H1 (cell line): ENCODE results near the gene SLC1A6. TPM values are rescaled to one million over a fixed set of nuclear protein-coding genes. Genes with fewer than 3 reads are reported as not detected.

Experiments
- CTCF ChIA-PET: fragments of 300-600 bp; sonication (Branson Sonifier 250); formaldehyde crosslinking; loops from one replicate; lab custom pipeline; 2021; ENCODE audit not compliant: partially characterized antibody; lab: Charles Lee
- POLR2A ChIA-PET: fragments of 300-600 bp; sonication (Branson Sonifier 250); formaldehyde crosslinking; loops from one replicate; lab custom pipeline; 2021; ENCODE audit warnings: inconsistent platforms; ENCODE audit not compliant: partially characterized antibody; lab: Charles Lee
- DNase-seq, 2 experiments: peaks; one replicate each; pipeline versions ENCODE4 v3.0.0 to v3.0.0-alpha.2; 2010 to 2022; ENCODE audit warnings: low spot score in 2 of 2, low read depth in 1 of 2, mixed read lengths in 1 of 2
- FAIRE-seq: peaks from 2 replicates; lab custom pipeline; 2011; peaks lifted over from hg19 to GRCh38; lab: Jason Lieb, UNC
- H2AFZ ChIP-seq: 2 replicates; pipeline ENCODE4 v1.8.1; 2012; ENCODE audit warnings: low read length, inconsistent platforms
- H2AK5ac ChIP-seq: 2 replicates; pipeline ENCODE4 v1.6.1; 2013; ENCODE audit warnings: low read depth, low read length
- H2BK120ac ChIP-seq: replicated peaks from 2 replicates; pipeline ENCODE3; 2013; ENCODE audit warnings: low read depth, low read length, inconsistent platforms
- H2BK12ac ChIP-seq: 2 replicates; pipeline ENCODE4 v1.6.1; 2013; ENCODE audit warnings: low read depth, low read length
- H2BK15ac ChIP-seq: 2 replicates; pipeline ENCODE4 v1.6.1; 2013; ENCODE audit warnings: low read length
- H2BK20ac ChIP-seq: 2 replicates; pipeline ENCODE4 v1.6.1; 2013; ENCODE audit warnings: low read length
- H2BK5ac ChIP-seq: 2 replicates; pipeline ENCODE4 v1.6.1; 2013; ENCODE audit warnings: low read depth, low read length
- H3K14ac ChIP-seq: 2 replicates; pipeline ENCODE4 v1.6.1; 2013; ENCODE audit warnings: inconsistent platforms; ENCODE audit not compliant: insufficient read length
- H3K18ac ChIP-seq: 2 replicates; pipeline ENCODE4 v1.6.1; 2013; ENCODE audit warnings: low read length; ENCODE audit errors: extremely low read depth
- H3K23ac ChIP-seq: 2 replicates; pipeline ENCODE4 v1.6.1; 2013; ENCODE audit warnings: inconsistent platforms; ENCODE audit not compliant: insufficient read length
- H3K23me2 ChIP-seq: 2 replicates; pipeline ENCODE4 v1.6.1; 2013; ENCODE audit warnings: low read depth, low read length
- H3K27ac ChIP-seq: 2 replicates; pipeline ENCODE4 v1.6.1; 2011; ENCODE audit warnings: low read depth, low read length, inconsistent platforms
- H3K27me3 ChIP-seq, 4 experiments: replicated peaks in 1 of 4; 1 replicate in 1 of 4; 2 replicates in 3 of 4; pipeline versions ENCODE4 v1.6.1 to v1.8.1; 2011 to 2013; ENCODE audit warnings: low read length in 3 of 4, mild to moderate bottlenecking in 3 of 4, inconsistent platforms in 2 of 4, mixed read lengths in 2 of 4, moderate library complexity in 1 of 4; ENCODE audit not compliant: control insufficient read depth in 3 of 4, insufficient read depth in 3 of 4; ENCODE audit errors: extremely low read depth in 1 of 4
- H3K36me3 ChIP-seq, 4 experiments: 2 replicates each; pipeline versions ENCODE4 v1.6.1 to v1.8.1; 2011 to 2013; ENCODE audit warnings: mild to moderate bottlenecking in 4 of 4, low read length in 3 of 4, moderate library complexity in 2 of 4, control low read depth in 1 of 4, inconsistent platforms in 1 of 4; ENCODE audit not compliant: insufficient read depth in 4 of 4, control insufficient read depth in 2 of 4
- H3K4ac ChIP-seq: replicated peaks from 2 replicates; pipeline ENCODE3; 2013; ENCODE audit warnings: low read length, low read depth, mixed read lengths, inconsistent platforms; ENCODE audit not compliant: insufficient read length
- H3K4me1 ChIP-seq, 4 experiments: replicated peaks in 1 of 4; 1 replicate in 1 of 4; 2 replicates in 3 of 4; pipeline versions ENCODE4 v1.6.1 to v1.8.1; 2011 to 2013; ENCODE audit warnings: low read length in 3 of 4, inconsistent platforms in 2 of 4, mixed read lengths in 1 of 4; ENCODE audit not compliant: insufficient read depth in 4 of 4, control insufficient read depth in 3 of 4
- H3K4me2 ChIP-seq, 2 experiments: 2 replicates each; pipeline versions ENCODE4 v1.6.1 to v1.8.1; 2011 to 2013; ENCODE audit warnings: low read depth in 2 of 2, low read length in 2 of 2, control low read depth in 1 of 2, inconsistent platforms in 1 of 2, mild to moderate bottlenecking in 1 of 2; ENCODE audit not compliant: insufficient read depth in 1 of 2
- H3K4me3 ChIP-seq, 4 experiments: fragments of 200-600, 300-600 bp in 1 of 4; sonication (generic), shearing (Covaris generic), sonication (Bioruptor Twin) in 1 of 4; 2 replicates each; pipeline versions ENCODE4 v1.5.1 to v1.8.1; 2011 to 2016; ENCODE audit warnings: low read length in 4 of 4, low read depth in 3 of 4, control low read depth in 2 of 4, inconsistent platforms in 2 of 4, mild to moderate bottlenecking in 2 of 4, mixed read lengths in 1 of 4, moderate library complexity in 1 of 4; ENCODE audit not compliant: insufficient read depth in 2 of 4; ENCODE audit errors: extremely low read depth in 1 of 4
- H3K56ac ChIP-seq: replicated peaks from 2 replicates; pipeline ENCODE3; 2013; ENCODE audit warnings: low read depth, mild to moderate bottlenecking, mixed read lengths, low read length, inconsistent platforms; ENCODE audit not compliant: insufficient read length
- H3K79me1 ChIP-seq: 2 replicates; pipeline ENCODE4 v1.6.1; 2013; ENCODE audit warnings: low read depth, low read length, control low read depth
- H3K79me2 ChIP-seq, 2 experiments: 2 replicates each; pipeline versions ENCODE4 v1.6.1 to v1.8.1; 2012 to 2013; ENCODE audit warnings: low read length in 2 of 2, mild to moderate bottlenecking in 2 of 2, inconsistent platforms in 1 of 2; ENCODE audit not compliant: insufficient read depth in 2 of 2, control insufficient read depth in 1 of 2
- H3K9ac ChIP-seq, 4 experiments: replicated peaks in 1 of 4; 1 replicate in 1 of 4; 2 replicates in 3 of 4; pipeline versions ENCODE4 v1.6.1 to v1.8.1; 2011 to 2013; ENCODE audit warnings: low read depth in 3 of 4, low read length in 3 of 4, control low read depth in 2 of 4, mild to moderate bottlenecking in 2 of 4, moderate library complexity in 2 of 4, inconsistent platforms in 1 of 4; ENCODE audit errors: extremely low read depth in 1 of 4
- H3K9me3 ChIP-seq, 2 experiments: 2 replicates each; pipeline versions ENCODE4 v1.6.1 to v1.8.1; 2012 to 2013; ENCODE audit warnings: mild to moderate bottlenecking in 2 of 2, moderate library complexity in 2 of 2, control low read depth in 1 of 2, inconsistent platforms in 1 of 2, low read depth in 1 of 2, low read length in 1 of 2, mixed read lengths in 1 of 2; ENCODE audit not compliant: insufficient read depth in 2 of 2
- H4K20me1 ChIP-seq, 2 experiments: replicated peaks in 1 of 2; 2 replicates each; pipeline versions ENCODE3 to v1.8.1; 2011 to 2013; ENCODE audit warnings: inconsistent platforms in 2 of 2, low read length in 2 of 2, mild to moderate bottlenecking in 1 of 2; ENCODE audit not compliant: insufficient read depth in 2 of 2, control insufficient read depth in 1 of 2
- H4K5ac ChIP-seq: 2 replicates; pipeline ENCODE4 v1.6.1; 2013; ENCODE audit warnings: low read length, low read depth, mixed read lengths, inconsistent platforms; ENCODE audit not compliant: insufficient read length
- H4K8ac ChIP-seq: 2 replicates; pipeline ENCODE4 v1.8.0; 2013; ENCODE audit warnings: mild to moderate bottlenecking, moderate library complexity, low read length, inconsistent platforms; ENCODE audit not compliant: insufficient read depth; ENCODE audit errors: extremely low read depth
- H4K91ac ChIP-seq: replicated peaks from 2 replicates; pipeline ENCODE3; 2013; ENCODE audit warnings: low read length, mixed read lengths, inconsistent platforms; ENCODE audit not compliant: insufficient read length
- CBX8 ChIP-seq: fragments of 300-800, 300-1000 bp; sonication (generic); IDR thresholded peaks from 2 replicates; pipeline ENCODE4 v1.7.1; 2016; ENCODE audit warnings: low read depth, low read length, borderline replicate concordance
- CHD2 ChIP-seq: IDR thresholded peaks from 2 replicates; pipeline ENCODE4 v1.6.1; 2012; ENCODE audit warnings: low read length, improper control_type of control experiment
- CTBP2 ChIP-seq: IDR thresholded peaks from 2 replicates; pipeline ENCODE4 v1.7.0; 2011; ENCODE audit warnings: borderline replicate concordance, mild to moderate bottlenecking, moderate library complexity, mixed read lengths, low read length; ENCODE audit not compliant: insufficient read depth, insufficient read length
- HDAC2 ChIP-seq, 2 experiments: fragments of 300-600 bp in 1 of 2; sonication (generic) in 1 of 2; IDR thresholded peaks; 2 replicates each; pipeline ENCODE4 v1.6.1; 2011 to 2012; ENCODE audit warnings: low read depth in 2 of 2, low read length in 2 of 2, mild to moderate bottlenecking in 2 of 2, moderate library complexity in 2 of 2, borderline replicate concordance in 1 of 2, inconsistent platforms in 1 of 2
- KDM1A ChIP-seq: fragments of 200-600, 300-600 bp; sonication (generic); IDR thresholded peaks from 2 replicates; pipeline ENCODE4 v1.7.1; 2016; ENCODE audit warnings: mild to moderate bottlenecking, low read length, borderline replicate concordance
- KDM5A ChIP-seq: fragments of 200-600 bp; IDR thresholded peaks from 2 replicates; pipeline ENCODE4 v1.7.1; 2012; ENCODE audit warnings: mild to moderate bottlenecking, low read length, inconsistent platforms, mixed read lengths
- RAD21 ChIP-seq, 2 experiments: IDR thresholded peaks in 1 of 2; conservative IDR thresholded peaks in 1 of 2; 2 replicates each; pipeline ENCODE4 v1.6.1; 2011; ENCODE audit warnings: low read depth in 2 of 2, low read length in 2 of 2, improper control_type of control experiment in 1 of 2, inconsistent platforms in 1 of 2, mild to moderate bottlenecking in 1 of 2, moderate library complexity in 1 of 2
- RBBP5 ChIP-seq: IDR thresholded peaks from 2 replicates; pipeline ENCODE4 v1.7.1; 2012; ENCODE audit warnings: low read depth, mild to moderate bottlenecking, inconsistent platforms, low read length, moderate library complexity, borderline replicate concordance
- SIN3A ChIP-seq, 2 experiments: IDR thresholded peaks in 1 of 2; conservative IDR thresholded peaks in 1 of 2; 2 replicates each; pipeline ENCODE4 v1.6.1; 2011 to 2012; ENCODE audit warnings: low read length in 2 of 2, improper control_type of control experiment in 1 of 2, low read depth in 1 of 2, mild to moderate bottlenecking in 1 of 2
- SRF ChIP-seq: IDR thresholded peaks from 2 replicates; pipeline ENCODE4 v1.6.1; 2011; ENCODE audit warnings: mild to moderate bottlenecking, low read depth, low read length, moderate library complexity
- WGBS, 2 experiments: shearing (Covaris generic) in 1 of 2; methylation state at CpG; one replicate each; pipeline versions ENCODE4 v1.1.6 to v1.1.7; 2013 to 2015; ENCODE audit warnings: low lambda C conversion rate in 2 of 2, mixed read lengths in 2 of 2, inconsistent platforms in 1 of 2, low coverage in 1 of 2, missing lambda C conversion rate in 1 of 2; ENCODE audit not compliant: insufficient replicate concordance in 2 of 2, insufficient coverage in 1 of 2, insufficient read length in 1 of 2; ENCODE audit errors: extremely low coverage in 1 of 2, missing lambda C conversion rate in 1 of 2; 5-methylcytosine and 5-hydroxymethylcytosine counted together
- polyA plus RNA-seq, 7 experiments: library from polyadenylated mRNA; depleted of rRNA in 3 of 7; stranded (reverse) in 5 of 7; unstranded in 2 of 7; fragments of >200 nt in 5 of 7; fragments of 200-250 nt in 2 of 7; gene quantifications; 1 replicate in 5 of 7; 2 replicates in 1 of 7; 4 replicates in 1 of 7; pipeline versions ENCODE4 v1.2.1 to v1.2.3, GENCODE V29; 2011 to 2013; ENCODE audit warnings: missing spikeins in 2 of 7, mixed read lengths in 2 of 7
- total RNA-seq: library from RNA; stranded (reverse); fragmentation: NEBNext Ultra II Directional; extraction: Animal tissue kit (Norgen Biotek cat#: 25700); gene quantifications from 2 replicates; pipeline ENCODE4 v1.2.1, GENCODE V29; 2021
- TF ChIP-seq, protein P1 (sequence below): IDR thresholded peaks from 2 replicates; pipeline ENCODE4 v1.6.1; 2012; ENCODE audit warnings: low read length, inconsistent platforms

SLC1A6 gene
- total and polyA plus RNA-seq, 2 of the 8 experiments (the other 6 are each of a cell fraction or from before 2014, with no cell fraction given) = 14.0 to 26.6 TPM

DNA sequence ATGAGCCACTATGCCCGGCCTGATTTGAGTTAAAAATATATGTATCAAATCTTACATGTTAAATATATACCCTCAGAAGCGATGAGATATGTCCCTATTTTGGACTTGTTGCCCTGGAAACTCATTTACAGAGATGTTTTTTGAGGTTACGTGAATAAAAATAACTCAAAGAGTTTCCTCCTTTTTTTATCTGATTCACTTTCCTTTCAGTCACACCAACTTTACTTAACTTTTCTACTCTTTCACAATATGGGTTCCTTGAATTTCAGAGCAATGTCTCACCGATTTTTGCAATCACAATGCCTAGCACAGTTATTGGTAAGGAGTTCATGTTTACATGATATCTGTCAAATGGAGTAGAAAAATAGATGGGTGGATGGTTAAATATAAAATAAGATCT lies 36.1 kb downstream of the SLC1A6 start:
- DNase-seq = no peak
- ChIA-PET POLR2A (no interaction called here), CTCF (interaction anchor here (0.6 kb wide), 1 partner anchor 55 kb away, joined by 4 read pairs; no protein-coding TSS in a partner anchor)
- Histone ChIP-seq H2BK20ac (no peak overlapping the region), H3K23ac (no peak overlapping the region), H3K56ac (no peak overlapping the region), H4K8ac (no peak overlapping the region), H2BK120ac (no peak overlapping the region), H3K9me3 (peaks cover 30 to 41% of the 10 kb centered on the region in 2 experiments; a peak in 3 of 4 replicates), H3K36me3 (no peaks in the 10 kb centered on the region), H4K5ac (no peak overlapping the region), H2BK12ac (no peak overlapping the region), H2AK5ac (no peak overlapping the region), H2BK15ac (no peak overlapping the region), H3K27me3 (no peaks in the 10 kb centered on the region), H4K20me1 (no peaks in the 10 kb centered on the region), H3K4me3 (no peak overlapping the region), H2BK5ac (no peak overlapping the region), H2AFZ (no peak overlapping the region), H4K91ac (no peak overlapping the region), H3K79me2 (no peaks in the 10 kb centered on the region), H3K27ac (no peak overlapping the region), H3K18ac (no peak overlapping the region), H3K4ac (no peak overlapping the region), H3K14ac (no peak overlapping the region), H3K9ac (no peak overlapping the region), H3K4me1 (no peaks in the 10 kb centered on the region), H3K4me2 (no peak overlapping the region), H3K23me2 (no peaks in the 10 kb centered on the region), H3K79me1 (no peaks in the 10 kb centered on the region)
- WGBS, 2 experiments = 74% methylated on average over 4 of the region's 4 CpGs; no CpG with 5 or more reads in 1 of the 2 experiments
- no peak for FAIRE-seq
- TF ChIP-seq KDM1A = no peak
- no peak for TF ChIP-seq SIN3A (conservative IDR thresholded peaks at IDR 0.05 in 1 of 2, IDR thresholded peaks at IDR 0.05 in 1 of 2; ENCODE audit: low read depth in 1 of 2, low read length in 2 of 2)
- TF ChIP-seq, protein P1, sequence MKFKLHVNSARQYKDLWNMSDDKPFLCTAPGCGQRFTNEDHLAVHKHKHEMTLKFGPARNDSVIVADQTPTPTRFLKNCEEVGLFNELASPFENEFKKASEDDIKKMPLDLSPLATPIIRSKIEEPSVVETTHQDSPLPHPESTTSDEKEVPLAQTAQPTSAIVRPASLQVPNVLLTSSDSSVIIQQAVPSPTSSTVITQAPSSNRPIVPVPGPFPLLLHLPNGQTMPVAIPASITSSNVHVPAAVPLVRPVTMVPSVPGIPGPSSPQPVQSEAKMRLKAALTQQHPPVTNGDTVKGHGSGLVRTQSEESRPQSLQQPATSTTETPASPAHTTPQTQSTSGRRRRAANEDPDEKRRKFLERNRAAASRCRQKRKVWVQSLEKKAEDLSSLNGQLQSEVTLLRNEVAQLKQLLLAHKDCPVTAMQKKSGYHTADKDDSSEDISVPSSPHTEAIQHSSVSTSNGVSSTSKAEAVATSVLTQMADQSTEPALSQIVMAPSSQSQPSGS = no peak
- TF ChIP-seq HDAC2 (IDR thresholded peaks at IDR 0.05; ENCODE audit: borderline replicate concordance in 1 of 2, low read depth in 2 of 2, low read length in 2 of 2) = no peak
- no peak for TF ChIP-seq CTBP2
- no peak for TF ChIP-seq RAD21 (IDR thresholded peaks at IDR 0.05 in 1 of 2, conservative IDR thresholded peaks at IDR 0.05 in 1 of 2; ENCODE audit: low read depth in 2 of 2, low read length in 2 of 2)
- no peak for TF ChIP-seq SRF
- no peak for TF ChIP-seq CBX8
- no peak for TF ChIP-seq CHD2
- no peak for TF ChIP-seq RBBP5
- TF ChIP-seq KDM5A = no peak
